ENCODE data around the gene DRC3. TPM values are rescaled to one million over a fixed set of nuclear protein-coding genes. Genes with fewer than 3 reads are reported as not detected.

DRC3 gene
- total and polyA plus RNA-seq, 10 of the 15 experiments (the other 5 are each of a cell fraction or from before 2014, with no cell fraction given) = 0.18 to 2.3 (median 0.60) TPM; not detected in 3

DNA sequence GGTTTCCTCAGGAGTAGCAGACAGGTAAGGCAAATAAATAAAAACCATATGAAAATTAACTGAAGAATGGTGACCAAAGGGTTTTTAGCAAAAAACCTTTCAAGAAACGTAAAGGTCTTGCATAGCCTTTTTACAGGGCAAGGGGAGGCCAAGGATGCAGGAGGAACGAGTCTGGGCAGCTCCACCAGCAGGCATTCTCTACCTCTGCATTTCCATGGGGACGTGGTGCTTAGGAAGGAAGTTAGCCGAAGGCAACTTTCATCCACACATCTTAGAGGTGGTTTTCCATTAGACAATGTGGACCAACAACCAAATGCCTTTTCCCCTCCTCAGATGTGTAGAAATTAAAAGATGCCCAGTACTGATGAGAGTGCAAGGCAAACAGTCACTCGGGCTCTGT lies 21.1 kb upstream of the DRC3 start (continued):
- TF ChIP-seq, protein P1, sequence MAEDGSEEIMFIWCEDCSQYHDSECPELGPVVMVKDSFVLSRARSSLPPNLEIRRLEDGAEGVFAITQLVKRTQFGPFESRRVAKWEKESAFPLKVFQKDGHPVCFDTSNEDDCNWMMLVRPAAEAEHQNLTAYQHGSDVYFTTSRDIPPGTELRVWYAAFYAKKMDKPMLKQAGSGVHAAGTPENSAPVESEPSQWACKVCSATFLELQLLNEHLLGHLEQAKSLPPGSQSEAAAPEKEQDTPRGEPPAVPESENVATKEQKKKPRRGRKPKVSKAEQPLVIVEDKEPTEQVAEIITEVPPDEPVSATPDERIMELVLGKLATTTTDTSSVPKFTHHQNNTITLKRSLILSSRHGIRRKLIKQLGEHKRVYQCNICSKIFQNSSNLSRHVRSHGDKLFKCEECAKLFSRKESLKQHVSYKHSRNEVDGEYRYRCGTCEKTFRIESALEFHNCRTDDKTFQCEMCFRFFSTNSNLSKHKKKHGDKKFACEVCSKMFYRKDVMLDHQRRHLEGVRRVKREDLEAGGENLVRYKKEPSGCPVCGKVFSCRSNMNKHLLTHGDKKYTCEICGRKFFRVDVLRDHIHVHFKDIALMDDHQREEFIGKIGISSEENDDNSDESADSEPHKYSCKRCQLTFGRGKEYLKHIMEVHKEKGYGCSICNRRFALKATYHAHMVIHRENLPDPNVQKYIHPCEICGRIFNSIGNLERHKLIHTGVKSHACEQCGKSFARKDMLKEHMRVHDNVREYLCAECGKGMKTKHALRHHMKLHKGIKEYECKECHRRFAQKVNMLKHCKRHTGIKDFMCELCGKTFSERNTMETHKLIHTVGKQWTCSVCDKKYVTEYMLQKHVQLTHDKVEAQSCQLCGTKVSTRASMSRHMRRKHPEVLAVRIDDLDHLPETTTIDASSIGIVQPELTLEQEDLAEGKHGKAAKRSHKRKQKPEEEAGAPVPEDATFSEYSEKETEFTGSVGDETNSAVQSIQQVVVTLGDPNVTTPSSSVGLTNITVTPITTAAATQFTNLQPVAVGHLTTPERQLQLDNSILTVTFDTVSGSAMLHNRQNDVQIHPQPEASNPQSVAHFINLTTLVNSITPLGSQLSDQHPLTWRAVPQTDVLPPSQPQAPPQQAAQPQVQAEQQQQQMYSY (CRISPR knock-in tag; IDR thresholded peaks at IDR 0.05) = no peak
- TF ChIP-seq NFIC (IDR thresholded peaks at IDR 0.05; ENCODE audit: low read depth, low read length) = no peak
- TF ChIP-seq, protein P2, sequence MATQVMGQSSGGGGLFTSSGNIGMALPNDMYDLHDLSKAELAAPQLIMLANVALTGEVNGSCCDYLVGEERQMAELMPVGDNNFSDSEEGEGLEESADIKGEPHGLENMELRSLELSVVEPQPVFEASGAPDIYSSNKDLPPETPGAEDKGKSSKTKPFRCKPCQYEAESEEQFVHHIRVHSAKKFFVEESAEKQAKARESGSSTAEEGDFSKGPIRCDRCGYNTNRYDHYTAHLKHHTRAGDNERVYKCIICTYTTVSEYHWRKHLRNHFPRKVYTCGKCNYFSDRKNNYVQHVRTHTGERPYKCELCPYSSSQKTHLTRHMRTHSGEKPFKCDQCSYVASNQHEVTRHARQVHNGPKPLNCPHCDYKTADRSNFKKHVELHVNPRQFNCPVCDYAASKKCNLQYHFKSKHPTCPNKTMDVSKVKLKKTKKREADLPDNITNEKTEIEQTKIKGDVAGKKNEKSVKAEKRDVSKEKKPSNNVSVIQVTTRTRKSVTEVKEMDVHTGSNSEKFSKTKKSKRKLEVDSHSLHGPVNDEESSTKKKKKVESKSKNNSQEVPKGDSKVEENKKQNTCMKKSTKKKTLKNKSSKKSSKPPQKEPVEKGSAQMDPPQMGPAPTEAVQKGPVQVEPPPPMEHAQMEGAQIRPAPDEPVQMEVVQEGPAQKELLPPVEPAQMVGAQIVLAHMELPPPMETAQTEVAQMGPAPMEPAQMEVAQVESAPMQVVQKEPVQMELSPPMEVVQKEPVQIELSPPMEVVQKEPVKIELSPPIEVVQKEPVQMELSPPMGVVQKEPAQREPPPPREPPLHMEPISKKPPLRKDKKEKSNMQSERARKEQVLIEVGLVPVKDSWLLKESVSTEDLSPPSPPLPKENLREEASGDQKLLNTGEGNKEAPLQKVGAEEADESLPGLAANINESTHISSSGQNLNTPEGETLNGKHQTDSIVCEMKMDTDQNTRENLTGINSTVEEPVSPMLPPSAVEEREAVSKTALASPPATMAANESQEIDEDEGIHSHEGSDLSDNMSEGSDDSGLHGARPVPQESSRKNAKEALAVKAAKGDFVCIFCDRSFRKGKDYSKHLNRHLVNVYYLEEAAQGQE (IDR thresholded peaks at IDR 0.05; ENCODE audit: low read depth, low read length) = no peak
- TF ChIP-seq, protein P3, sequence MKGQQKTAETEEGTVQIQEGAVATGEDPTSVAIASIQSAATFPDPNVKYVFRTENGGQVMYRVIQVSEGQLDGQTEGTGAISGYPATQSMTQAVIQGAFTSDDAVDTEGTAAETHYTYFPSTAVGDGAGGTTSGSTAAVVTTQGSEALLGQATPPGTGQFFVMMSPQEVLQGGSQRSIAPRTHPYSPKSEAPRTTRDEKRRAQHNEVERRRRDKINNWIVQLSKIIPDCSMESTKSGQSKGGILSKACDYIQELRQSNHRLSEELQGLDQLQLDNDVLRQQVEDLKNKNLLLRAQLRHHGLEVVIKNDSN (IDR thresholded peaks at IDR 0.05; ENCODE audit: borderline replicate concordance, extremely low read length, insufficient read depth, low read depth, low read length) = no peak
